ENCODE results near the gene GPR17. TPM values are rescaled to one million over a fixed set of nuclear protein-coding genes. Genes with fewer than 3 reads are reported as not detected.

Gene GPR17
- total and polyA plus RNA-seq, 12 donors, result 0.22 to 16.5 (median 0.46) TPM; not detected in 4

DNA sequence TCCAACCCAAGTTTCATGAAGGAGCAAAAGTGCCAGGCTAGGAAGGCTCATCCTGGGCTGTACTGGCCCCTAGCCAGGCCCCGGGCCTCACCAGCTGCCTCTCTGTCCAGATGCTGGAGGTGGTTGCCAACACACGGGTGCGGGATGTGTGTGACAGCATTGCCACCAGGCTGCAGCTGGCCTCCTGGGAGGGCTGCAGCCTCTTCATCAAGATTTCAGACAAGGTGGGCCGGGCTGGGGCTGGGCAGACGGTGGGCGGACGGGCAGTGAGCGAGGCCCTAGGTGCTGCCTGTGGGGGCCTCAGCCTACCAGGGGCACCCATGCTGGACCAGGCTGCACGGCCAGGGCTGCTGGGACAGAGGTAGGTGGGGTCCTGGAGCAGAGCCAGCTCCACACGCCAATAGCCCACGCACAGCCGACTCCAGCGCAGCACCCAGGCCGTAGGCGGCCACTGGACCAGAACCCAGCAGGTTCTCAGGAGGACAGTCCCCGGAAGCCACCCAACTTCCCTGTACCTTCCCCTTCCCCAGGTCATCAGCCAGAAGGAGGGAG lies 11.8 kb upstream of the GPR17 start:
- H3K4me1 ChIP-seq, result peaks cover 28 to 98% (median 73%) of the 10 kb centered on the region in 9 donors
- peak in 2 of 8 donors; percentile 1 to 3 for ATAC-seq
- H3K36me3 ChIP-seq, result peaks cover 0 to 20% (median 3%) of the 10 kb centered on the region in 9 donors
- peak in 1 of 2 donors; percentile 44 for DNase-seq
- H3K27me3 ChIP-seq, result no peaks in the 10 kb centered on the region
- intact Hi-C loops (cut with DNase I), result loop anchor here in 2 of 10 donors (5.0 to 10.0 kb wide), 2 partner anchors 43 to 61 kb away; partner anchors contain the start of gene LIMS2 (in 1 of the 2)
- H3K9me3 ChIP-seq, result no peaks in the 10 kb centered on the region
- no peak overlapping the region for H3K4me3 ChIP-seq
- H3K27ac ChIP-seq, result peak overlapping the region; percentile 19 to 95 (median 65)
- 46 to 50% methylated on average over 16 of the region's 16 CpGs for WGBS, 2 donors
- TF ChIP-seq, protein P1, sequence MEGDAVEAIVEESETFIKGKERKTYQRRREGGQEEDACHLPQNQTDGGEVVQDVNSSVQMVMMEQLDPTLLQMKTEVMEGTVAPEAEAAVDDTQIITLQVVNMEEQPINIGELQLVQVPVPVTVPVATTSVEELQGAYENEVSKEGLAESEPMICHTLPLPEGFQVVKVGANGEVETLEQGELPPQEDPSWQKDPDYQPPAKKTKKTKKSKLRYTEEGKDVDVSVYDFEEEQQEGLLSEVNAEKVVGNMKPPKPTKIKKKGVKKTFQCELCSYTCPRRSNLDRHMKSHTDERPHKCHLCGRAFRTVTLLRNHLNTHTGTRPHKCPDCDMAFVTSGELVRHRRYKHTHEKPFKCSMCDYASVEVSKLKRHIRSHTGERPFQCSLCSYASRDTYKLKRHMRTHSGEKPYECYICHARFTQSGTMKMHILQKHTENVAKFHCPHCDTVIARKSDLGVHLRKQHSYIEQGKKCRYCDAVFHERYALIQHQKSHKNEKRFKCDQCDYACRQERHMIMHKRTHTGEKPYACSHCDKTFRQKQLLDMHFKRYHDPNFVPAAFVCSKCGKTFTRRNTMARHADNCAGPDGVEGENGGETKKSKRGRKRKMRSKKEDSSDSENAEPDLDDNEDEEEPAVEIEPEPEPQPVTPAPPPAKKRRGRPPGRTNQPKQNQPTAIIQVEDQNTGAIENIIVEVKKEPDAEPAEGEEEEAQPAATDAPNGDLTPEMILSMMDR (IDR thresholded peaks at IDR 0.05), result no peak

DNA sequence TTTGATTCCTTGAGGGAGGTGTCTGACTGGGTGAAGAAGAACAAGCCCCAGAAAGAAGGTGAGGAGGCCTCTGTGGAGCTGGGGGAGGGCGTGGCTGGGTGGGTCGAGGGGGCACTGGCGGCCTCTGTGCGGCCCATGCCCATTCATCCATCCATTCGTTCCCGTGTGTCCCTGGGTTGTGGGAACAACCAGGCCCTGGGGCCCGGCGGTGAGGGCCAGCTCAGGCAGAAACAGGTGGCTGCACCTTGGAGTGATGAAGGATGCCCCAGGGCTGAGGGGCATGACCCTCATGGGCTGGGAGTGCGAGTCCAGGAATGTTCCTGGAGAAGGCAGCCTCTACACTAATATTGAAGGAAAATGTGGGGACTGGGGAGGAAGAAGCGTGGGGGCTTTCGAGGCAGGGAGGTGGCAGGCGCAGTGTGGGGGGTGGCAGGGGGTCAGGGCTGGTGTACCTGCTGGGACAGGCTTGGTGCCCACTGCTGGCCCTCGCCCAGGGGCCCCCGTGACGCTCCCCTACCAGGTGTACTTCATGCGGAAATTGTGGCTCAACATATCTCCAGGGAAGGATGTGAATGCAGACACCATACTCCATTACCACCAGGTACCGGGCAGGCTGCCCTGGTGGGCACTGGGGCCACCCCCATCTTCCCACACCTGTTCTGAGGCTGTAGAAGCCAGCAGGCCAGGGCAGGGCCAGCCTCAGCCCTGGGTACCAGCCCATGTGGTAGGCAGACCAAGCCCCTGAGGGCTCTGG lies 11.2 kb upstream of the GPR17 start:
- Histone ChIP-seq H3K27me3 (no peaks in the 10 kb centered on the region), H3K4me3 (no peak overlapping the region), H3K27ac (peak overlapping the region in 8 of 10 donors; percentile 19 to 95 (median 73)), H3K4me1 (peaks cover 28 to 98% (median 73%) of the 10 kb centered on the region in 9 donors), H3K9me3 (no peaks in the 10 kb centered on the region), H3K36me3 (peaks cover 0 to 27% (median 3%) of the 10 kb centered on the region in 9 donors)
- 91% methylated on average over 17 of the region's 17 CpGs for WGBS, 2 donors
- intact Hi-C loops (cut with DNase I), result loop anchor here in 3 of 10 donors (5.0 to 10.0 kb wide), 2 partner anchors 42 to 60 kb away; partner anchors contain the start of gene LIMS2 (in 2 of the 3)
- DNase-seq (peak in 1 of 2 donors; percentile 16), ATAC-seq (no peak)
- TF ChIP-seq, protein P1 (IDR thresholded peaks at IDR 0.05), result no peak

DNA sequence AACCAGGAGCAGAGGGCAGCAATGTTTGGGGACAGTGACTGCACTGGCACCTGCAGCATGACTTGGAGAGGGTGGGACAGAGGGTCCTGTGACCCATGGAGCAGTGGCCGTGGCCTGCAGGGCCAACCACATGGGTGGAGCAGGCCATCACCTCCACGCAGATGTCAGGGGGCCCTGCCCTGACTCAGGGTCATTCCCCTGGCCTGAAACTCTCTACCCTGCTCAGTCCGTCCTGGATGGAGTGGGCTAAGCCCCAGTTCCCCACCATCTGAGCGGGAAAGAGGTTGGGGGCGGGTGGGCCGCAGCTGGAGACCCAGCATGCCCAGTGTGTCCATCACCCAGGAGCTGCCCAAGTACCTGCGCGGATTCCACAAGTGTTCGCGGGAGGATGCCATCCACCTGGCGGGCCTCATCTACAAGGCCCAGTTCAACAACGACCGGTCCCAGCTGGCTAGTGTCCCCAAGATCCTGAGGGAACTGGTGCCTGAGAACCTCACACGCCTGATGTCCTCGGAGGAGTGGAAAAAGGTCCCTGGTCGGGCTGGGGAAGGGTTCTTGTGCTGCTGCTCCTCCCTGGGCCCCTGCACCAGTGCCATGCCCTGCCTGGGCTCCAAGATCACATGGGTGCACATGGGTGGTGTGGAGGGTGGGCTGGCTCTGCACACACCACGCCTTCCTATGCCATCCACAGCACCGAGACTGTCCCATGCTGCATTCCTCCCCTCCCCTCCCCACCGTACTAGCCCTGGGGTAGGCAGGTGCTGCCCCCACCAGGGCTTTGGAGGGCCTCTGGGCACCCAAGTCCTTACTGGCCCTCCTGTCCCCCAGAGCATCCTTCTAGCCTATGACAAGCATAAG lies 10.3 kb upstream of the GPR17 start:
- Histone ChIP-seq H3K4me1 (peaks cover 28 to 99% (median 72%) of the 10 kb centered on the region in 9 donors), H3K9me3 (no peaks in the 10 kb centered on the region), H3K27me3 (no peaks in the 10 kb centered on the region), H3K27ac (peak overlapping the region in 8 of 10 donors; percentile 74 to 95 (median 88)), H3K36me3 (peaks cover 0 to 35% (median 3%) of the 10 kb centered on the region in 9 donors), H3K4me3 (no peak overlapping the region)
- DNase-seq (peak in 1 of 2 donors; percentile 23), ATAC-seq (no peak)
- WGBS, 2 donors, result 93 to 95% methylated on average over 19 of the region's 19 CpGs
- TF ChIP-seq, protein P1 (IDR thresholded peaks at IDR 0.05), result no peak
- intact Hi-C loops (cut with DNase I), result loop anchor here in 2 of 10 donors (5.0 to 10.0 kb wide), 2 partner anchors 42 to 59 kb away; partner anchors contain the start of gene LIMS2 (in 1 of the 2)
